LNCAP (cell line): ENCODE measurements around the gene MAML2.

Source experiments
- TF ChIP-seq, protein P1 (sequence below): fragments of 450-650 bp; IDR thresholded peaks from 2 replicates; pipeline ENCODE4 v1.5.1; 2017; ENCODE audit warnings: mild to moderate bottlenecking

MAML2 gene

DNA sequence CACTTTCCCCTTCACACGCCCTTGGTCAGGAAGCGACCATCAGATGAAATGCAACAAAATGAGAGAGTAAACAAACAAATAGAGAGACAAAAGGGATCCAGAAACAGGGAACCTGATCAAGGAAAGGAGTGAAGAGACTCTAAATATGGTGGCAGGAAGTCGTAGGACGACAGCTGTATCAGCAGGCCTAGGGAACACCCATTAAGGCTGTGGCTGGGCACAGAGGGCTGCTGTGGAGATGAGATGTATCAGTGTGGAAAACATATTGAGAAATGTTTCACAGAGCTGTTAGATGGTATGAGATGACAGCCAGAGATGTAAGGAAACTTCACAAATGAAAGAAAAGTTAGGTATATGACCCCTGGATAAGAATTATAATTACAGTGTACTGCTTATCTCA is 263.3 kb downstream of the MAML2 start:
- TF ChIP-seq, protein P1, sequence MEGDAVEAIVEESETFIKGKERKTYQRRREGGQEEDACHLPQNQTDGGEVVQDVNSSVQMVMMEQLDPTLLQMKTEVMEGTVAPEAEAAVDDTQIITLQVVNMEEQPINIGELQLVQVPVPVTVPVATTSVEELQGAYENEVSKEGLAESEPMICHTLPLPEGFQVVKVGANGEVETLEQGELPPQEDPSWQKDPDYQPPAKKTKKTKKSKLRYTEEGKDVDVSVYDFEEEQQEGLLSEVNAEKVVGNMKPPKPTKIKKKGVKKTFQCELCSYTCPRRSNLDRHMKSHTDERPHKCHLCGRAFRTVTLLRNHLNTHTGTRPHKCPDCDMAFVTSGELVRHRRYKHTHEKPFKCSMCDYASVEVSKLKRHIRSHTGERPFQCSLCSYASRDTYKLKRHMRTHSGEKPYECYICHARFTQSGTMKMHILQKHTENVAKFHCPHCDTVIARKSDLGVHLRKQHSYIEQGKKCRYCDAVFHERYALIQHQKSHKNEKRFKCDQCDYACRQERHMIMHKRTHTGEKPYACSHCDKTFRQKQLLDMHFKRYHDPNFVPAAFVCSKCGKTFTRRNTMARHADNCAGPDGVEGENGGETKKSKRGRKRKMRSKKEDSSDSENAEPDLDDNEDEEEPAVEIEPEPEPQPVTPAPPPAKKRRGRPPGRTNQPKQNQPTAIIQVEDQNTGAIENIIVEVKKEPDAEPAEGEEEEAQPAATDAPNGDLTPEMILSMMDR = no peak

DNA sequence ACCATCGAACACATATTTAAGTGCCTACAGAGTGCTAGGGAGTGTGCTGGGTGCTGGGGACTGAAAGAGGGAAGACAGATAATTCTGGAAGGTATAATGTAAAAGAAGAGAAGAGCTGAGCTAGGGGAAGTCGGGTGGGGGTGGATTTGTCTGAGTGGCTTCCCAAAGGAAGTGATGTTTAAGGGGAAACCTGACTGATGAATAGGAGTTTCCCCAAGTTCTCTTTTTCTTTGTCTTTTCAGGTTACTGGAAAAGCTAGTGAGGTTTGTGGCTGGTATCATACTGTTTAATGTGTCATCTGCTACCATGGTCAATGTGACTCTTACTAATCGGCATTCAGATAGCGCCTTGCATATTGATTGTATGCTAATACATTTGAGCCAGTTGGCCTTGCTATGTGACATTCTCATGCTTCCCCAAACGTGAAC is 267.4 kb downstream of the MAML2 start:
- TF ChIP-seq, protein P1 = no peak

DNA sequence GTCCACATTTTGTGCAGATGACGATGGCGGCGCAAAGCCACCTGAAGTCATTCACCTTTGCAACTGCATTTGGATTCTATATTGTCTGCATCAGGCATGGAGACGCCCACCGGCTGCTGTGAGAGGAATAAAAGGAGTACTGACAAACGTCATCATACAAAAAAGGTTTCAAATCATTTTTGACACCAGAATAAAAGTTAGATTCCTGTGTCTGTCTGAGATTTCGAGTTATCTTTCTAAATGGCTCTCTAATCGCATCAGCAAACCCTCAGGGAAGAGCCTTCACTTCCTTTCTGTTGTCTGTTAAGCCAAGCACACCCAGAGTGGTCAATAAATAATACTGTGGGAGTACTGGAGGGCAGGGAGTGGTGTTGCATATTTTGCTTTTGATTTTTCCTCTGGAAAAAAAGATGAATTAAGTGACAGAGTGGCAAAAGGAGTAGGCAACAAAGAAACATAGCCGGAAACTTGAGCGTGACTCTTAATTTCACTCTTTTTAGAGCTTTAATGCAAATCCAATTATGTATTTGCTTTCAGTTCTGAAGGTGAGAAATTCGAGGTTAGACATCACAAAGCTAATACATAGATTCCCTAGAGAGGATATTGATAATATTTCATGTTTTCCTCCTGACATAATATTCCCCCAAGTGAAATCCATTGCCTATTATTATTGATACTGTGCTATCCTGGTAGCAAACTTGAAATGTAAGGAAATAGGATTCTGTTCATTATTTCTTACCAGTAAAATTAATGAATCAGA is 268.3 kb downstream of the MAML2 start:
- TF ChIP-seq, protein P1 = no peak

DNA sequence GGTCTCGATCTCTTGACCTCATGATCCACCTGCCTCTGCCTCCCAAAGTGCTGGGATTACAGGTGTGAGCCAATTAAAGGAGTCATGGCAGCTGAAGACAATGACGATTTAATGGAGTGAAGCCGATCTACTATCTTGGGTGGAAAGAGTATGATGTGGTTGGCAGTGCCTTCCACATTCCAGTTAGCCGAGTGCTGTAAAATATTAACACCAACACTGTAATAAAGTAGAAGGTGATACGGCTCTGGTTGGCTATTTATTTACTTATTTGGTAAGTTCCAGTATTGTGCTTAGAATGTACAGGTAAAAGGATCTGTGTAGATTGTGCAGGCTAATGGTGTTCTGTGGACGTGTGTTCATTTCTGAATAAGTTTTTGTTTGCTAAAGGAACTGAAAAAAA is 269.5 kb downstream of the MAML2 start:
- TF ChIP-seq, protein P1 = no peak

DNA sequence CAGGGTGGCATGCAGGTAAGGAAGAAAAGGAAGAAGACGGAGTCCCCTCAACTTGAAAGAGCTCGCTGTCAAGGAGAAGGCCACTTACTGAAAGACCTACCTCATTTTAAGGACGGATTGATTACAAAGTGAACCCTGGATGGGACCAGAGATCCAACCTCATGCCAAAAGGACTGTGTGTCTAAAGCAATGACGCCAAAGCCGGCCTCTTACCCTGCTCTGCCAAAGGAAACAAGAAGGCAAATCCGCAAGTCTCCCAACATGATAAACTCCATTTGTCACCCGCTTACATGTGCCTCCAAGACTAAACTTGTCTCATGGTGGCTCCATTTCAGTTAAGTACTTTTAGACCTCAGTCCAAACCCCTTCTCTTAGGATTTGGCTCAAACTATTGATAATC is 270.4 kb downstream of the MAML2 start:
- TF ChIP-seq, protein P1 = no peak

DNA sequence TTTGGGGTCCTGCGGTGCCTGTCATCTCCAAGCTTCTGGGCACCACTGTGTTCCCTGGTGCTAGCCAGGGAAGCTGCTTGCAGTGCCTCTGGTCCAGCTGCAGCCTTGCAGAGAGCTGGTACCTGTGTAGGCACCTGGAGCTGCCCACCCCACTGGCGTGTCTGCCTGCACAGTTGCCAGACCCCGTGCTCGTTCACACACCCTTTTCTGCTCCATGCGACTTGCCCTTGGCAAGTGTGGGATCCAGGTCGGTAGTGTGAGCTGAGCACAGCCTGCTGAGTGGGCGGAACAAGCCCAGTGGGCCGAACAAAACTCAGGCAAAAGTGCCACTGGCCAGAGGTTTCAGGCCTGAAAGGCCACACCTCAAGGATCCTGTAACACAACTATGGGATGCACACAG is 272.5 kb downstream of the MAML2 start:
- TF ChIP-seq, protein P1 = no peak

DNA sequence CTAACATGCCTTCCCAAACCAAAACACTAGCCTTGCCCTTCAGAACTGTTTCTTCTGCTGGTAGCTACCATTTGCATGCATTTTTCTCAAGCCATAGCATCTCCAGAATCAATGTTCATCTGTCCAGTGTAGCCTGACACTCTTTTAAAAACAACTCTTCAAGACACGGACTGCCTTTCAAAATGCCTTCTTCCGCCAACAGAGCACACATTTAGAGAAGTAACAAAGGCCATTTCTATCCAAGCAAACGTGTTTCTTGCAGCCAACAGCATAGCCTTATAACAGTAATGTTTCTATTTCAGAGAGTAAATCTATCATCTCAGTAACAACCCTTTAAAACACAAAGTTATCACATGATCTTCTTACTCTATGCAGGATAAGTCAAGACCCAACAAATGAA is 275.8 kb downstream of the MAML2 start:
- TF ChIP-seq, protein P1 = no peak

DNA sequence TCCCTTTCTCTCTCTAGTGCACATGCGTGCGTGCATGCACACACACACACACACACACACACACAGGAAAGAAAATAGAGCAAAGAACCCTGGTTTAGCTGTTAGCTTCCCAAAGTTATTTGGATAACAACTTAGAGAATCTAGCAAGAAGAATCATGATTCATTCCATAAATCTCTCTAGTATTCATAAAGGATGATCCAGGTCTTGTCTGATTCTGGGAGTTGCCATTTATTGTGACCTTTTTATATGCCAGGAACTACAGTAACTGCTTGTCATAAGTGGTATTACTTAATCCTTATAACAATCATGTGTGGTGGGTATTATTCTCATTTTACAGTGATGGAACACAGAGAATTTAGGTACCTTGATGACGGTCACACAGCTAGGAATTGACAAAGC is 277.6 kb downstream of the MAML2 start:
- TF ChIP-seq, protein P1 = no peak
